Endothelial cell (in vitro differentiated cells): ENCODE data around the gene POP4. TPM values are rescaled to one million over a fixed set of nuclear protein-coding genes. Genes with fewer than 3 reads are reported as not detected.

ENCODE experiments used
- DNase-seq: peaks from one replicate; pipeline ENCODE4 v3.0.0; 2021; ENCODE audit warnings: low spot score
- H3K27ac Mint-ChIP-seq: one replicate; pipeline ENCODE4 v1.8.0; 2021; ENCODE audit warnings: mixed read lengths, inconsistent platforms; ENCODE audit not compliant: unreplicated experiment
- H3K27me3 Mint-ChIP-seq: one replicate; pipeline ENCODE4 v1.8.0; 2021; ENCODE audit warnings: mild to moderate bottlenecking, moderate library complexity, mixed read lengths, inconsistent platforms; ENCODE audit not compliant: unreplicated experiment
- H3K36me3 Mint-ChIP-seq: one replicate; pipeline ENCODE4 v1.8.0; 2021; ENCODE audit warnings: mild to moderate bottlenecking, low read depth, mixed read lengths, inconsistent platforms; ENCODE audit not compliant: unreplicated experiment
- H3K4me1 Mint-ChIP-seq: one replicate; pipeline ENCODE4 v1.8.0; 2021; ENCODE audit warnings: mild to moderate bottlenecking, mixed read lengths, inconsistent platforms; ENCODE audit not compliant: unreplicated experiment
- H3K4me3 Mint-ChIP-seq: one replicate; pipeline ENCODE4 v1.8.0; 2021; ENCODE audit warnings: mild to moderate bottlenecking, mixed read lengths, inconsistent platforms; ENCODE audit not compliant: unreplicated experiment
- H3K9me3 Mint-ChIP-seq: one replicate; pipeline ENCODE4 v1.8.0; 2021; ENCODE audit warnings: mixed read lengths, inconsistent platforms; ENCODE audit not compliant: unreplicated experiment
- CTCF ChIP-seq: fragments of 200-600 bp; sonication (generic); IDR thresholded peaks from one replicate; pipeline ENCODE4 v1.5.0; 2021; ENCODE audit warnings: antibody characterized with exemption; ENCODE audit not compliant: unreplicated experiment
- total RNA-seq: library from RNA; stranded (reverse); fragmentation: NEBNext Ultra II Directional; extraction: Animal tissue kit (Norgen Biotek cat#: 25700); gene quantifications from one replicate; pipeline ENCODE4 v1.2.1, GENCODE V29; 2021; ENCODE audit not compliant: unreplicated experiment

The POP4 gene
- total RNA-seq, 1 donor from 2014 or later = 48.8 TPM

GRCh38 chr19:29571181-29571580 lies 34.9 kb upstream of the POP4 start:
- no peaks in the 10 kb centered on the region for H3K9me3 Mint-ChIP-seq
- no peaks in the 10 kb centered on the region for H3K36me3 Mint-ChIP-seq
- H3K27ac Mint-ChIP-seq = no peak overlapping the region
- H3K27me3 Mint-ChIP-seq = peaks cover 7% of the 10 kb centered on the region
- TF ChIP-seq CTCF = no peak
- no peaks in the 10 kb centered on the region for H3K4me1 Mint-ChIP-seq
- H3K4me3 Mint-ChIP-seq = no peak overlapping the region
- DNase-seq = no peak

GRCh38 chr19:29573486-29573885 lies 32.6 kb upstream of the POP4 start:
- Mint-ChIP-seq H3K4me1 (no peaks in the 10 kb centered on the region), H3K27ac (no peak overlapping the region), H3K36me3 (no peaks in the 10 kb centered on the region), H3K4me3 (no peak overlapping the region), H3K9me3 (no peaks in the 10 kb centered on the region), H3K27me3 (peaks cover 6% of the 10 kb centered on the region)
- no peak for TF ChIP-seq CTCF
- DNase-seq = no peak

- Mint-ChIP-seq H3K4me3 (no peak overlapping the region), H3K4me1 (no peaks in the 10 kb centered on the region), H3K27ac (no peak overlapping the region), H3K27me3 (peaks cover 6% of the 10 kb centered on the region), H3K9me3 (no peaks in the 10 kb centered on the region), H3K36me3 (no peaks in the 10 kb centered on the region)
- no peak for DNase-seq
- TF ChIP-seq CTCF = no peak
Measured at GRCh38 chr19:29574510-29574909, 31.6 kb upstream of the POP4 start.

GRCh38 chr19:29576046-29576606 lies 30.0 kb upstream of the POP4 start:
- Mint-ChIP-seq H3K4me3 (no peak overlapping the region), H3K27me3 (peaks cover 7% of the 10 kb centered on the region), H3K36me3 (no peaks in the 10 kb centered on the region), H3K27ac (no peak overlapping the region), H3K4me1 (no peaks in the 10 kb centered on the region), H3K9me3 (no peaks in the 10 kb centered on the region)
- no peak for TF ChIP-seq CTCF
- no peak for DNase-seq

- no peak for DNase-seq
- H3K9me3 Mint-ChIP-seq = no peaks in the 10 kb centered on the region
- no peaks in the 10 kb centered on the region for H3K36me3 Mint-ChIP-seq
- H3K4me3 Mint-ChIP-seq = no peak overlapping the region
- H3K4me1 Mint-ChIP-seq = no peaks in the 10 kb centered on the region
- H3K27me3 Mint-ChIP-seq = peaks cover 11% of the 10 kb centered on the region
- H3K27ac Mint-ChIP-seq = no peak overlapping the region
- no peak for TF ChIP-seq CTCF
Measured at GRCh38 chr19:29576761-29577648, 29.1 kb upstream of the POP4 start.
